GM10847 (cell line): ENCODE data around the gene CUL4A.

ENCODE experiments used
- POLR2A ChIP-seq: IDR thresholded peaks from 2 replicates; pipeline ENCODE4 v1.6.1; 2011; ENCODE audit not compliant: insufficient read length; ENCODE audit errors: extremely low read depth

The CUL4A gene

DNA sequence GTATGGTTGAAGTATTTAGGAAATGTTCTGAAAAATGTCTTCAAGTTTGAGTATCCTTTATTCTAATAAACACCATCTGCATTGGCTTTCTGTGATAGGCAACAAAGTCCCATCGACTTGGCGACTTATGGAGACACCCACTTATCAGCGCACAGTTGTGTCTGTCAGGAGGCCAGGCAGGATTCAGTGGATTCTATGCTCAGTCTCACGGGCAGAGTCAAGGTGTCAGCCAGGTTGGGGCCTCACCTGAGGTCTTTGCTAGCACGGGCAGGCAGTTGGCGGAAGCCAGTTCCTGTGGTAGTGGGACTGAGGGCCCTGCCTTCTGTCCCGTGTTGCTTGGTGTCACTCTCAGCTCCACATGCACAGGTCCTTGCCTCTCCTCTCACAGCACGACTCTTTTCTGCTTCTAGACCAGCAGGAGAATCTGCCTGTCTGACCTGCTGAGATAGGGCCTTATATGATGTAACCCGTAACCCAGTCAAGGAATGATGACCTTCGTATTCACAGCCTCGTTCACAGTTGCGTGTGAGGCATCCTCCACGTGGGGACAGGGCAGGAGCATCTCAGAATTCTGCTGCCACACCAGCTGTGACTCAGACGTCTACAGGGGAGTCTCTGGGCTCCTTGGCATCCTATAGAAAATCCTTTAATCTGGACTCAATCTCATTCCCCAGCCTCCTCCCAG, 10.0 kb downstream of the CUL4A start:
- TF ChIP-seq POLR2A: no peak

DNA sequence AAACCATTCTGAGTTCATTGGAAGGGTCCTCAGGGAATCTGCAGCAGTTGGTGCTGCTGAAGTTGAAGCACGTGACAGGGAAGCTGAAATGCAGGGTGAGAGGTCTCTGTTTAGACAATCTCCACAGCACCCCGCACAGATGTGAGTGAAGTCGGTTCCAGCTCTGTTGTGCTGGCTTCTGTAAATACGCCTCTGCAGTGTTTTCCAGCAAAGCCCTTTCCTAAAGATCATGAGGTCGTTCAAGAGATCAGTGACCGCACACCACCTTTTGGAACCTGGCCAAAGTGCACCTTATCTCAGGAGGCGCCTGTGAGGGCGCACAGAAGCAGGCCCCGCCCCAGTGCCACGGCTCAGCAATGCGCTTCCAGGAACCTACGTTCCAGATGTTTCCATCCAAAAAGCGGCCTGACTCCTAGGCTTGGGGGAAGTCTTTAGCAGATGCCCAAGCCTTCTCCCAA, 10.8 kb downstream of the CUL4A start:
- no peak for TF ChIP-seq POLR2A

DNA sequence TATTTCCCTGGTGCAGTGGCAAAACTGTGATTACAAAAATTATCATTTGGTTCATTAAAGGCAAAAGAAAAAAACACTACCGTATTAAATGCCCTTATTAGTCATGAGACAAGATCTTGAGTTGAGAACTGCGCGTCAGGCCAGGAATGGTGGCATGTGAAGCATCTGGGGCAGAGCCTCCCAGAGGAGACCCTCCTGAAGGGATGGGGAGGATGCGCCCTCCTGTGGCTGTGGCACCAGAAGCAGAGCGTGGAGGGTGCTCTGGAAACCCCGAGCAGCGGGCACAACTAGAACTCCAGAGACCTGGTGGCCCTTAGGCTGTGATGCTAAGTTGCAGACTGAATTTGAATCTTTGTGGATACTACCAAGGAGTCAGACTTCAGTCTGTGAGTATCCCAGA, 11.5 kb downstream of the CUL4A start:
- no peak for TF ChIP-seq POLR2A

DNA sequence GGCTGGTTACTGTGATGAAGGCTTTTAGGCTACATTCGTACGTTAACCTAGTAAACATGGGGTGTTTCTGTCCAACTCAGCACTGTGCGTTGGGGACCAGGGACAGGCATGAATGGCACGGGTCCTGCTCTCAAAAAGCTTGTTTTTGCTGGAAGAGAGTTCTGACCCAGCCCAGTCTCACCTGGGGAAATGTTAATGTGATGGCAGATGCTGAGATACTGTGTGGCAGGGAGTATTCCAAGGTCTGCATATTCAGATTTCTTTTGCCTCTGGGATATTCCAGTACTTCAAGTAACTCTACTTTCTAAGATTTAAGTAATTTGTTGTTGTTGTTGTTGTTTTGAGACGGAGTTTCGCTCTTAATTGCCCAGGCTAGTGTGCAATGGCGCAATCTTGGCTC, 13.7 kb downstream of the CUL4A start:
- TF ChIP-seq POLR2A: no peak

DNA sequence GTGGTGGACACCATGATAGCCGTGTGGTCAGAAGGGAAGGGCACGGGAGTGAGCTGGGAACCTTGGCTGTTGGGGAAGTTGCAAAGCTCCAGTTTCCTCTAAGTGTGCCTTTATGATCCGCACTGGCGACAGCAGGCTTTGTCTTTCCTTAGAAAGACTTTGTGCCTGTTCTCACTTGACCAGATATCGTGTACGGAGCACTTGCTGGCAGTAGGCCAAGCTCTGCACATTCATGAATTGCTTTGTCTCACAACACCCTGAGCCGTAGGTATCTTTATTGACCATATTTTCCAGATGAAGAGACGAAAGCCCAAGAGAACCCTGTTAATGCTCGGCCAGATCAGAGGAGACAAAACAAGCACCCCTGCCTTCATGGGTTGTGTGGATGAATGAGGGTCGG, 15.1 kb downstream of the CUL4A start:
- no peak for TF ChIP-seq POLR2A

DNA sequence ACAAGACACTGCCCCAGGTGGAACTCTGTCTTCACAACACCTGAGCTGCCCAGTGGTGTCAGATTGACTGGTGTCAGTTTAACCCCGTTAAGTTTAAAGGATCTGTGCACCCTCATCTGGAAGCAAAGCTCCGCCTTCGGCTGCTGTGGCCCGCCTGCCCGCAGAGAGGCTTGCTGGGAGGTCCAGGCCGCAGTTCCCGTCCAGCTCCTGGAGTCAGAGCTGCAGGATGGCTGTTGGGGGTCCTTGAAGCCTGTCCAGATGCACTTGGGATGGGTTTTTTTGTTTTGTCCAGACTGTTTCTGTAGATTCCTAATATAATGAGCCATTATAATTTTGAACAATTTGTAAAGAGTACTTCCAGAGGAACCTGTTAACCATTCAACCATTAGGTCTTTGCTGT, 16.1 kb downstream of the CUL4A start:
- TF ChIP-seq POLR2A: no peak

DNA sequence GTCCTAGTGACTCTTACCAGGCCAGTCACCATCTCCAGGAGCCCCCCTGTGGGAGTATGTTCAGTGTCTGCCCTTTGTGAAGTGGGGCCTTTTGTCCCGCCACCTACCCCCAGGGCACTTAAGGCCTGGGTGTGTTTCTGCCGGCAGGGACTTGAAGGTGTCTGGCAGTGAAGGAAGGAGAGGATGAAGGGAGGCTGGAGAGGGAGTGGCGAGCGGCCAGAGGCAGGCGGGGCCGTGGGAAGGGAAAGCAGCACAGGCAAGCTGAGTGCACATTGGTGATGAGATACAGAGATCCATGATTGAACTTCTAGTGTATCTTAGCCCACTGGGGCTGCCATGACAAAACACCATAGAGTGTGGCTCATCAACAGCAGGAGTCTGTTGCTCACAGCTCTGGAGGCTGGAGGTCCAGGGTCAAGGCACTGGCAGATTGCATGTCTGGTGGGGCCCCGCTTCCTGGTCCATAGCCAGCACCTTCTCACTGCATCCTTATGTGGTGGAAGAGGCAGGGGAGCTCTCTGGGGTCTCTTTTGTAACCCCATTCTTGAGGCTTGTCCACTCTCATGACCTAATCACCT, 17.5 kb downstream of the CUL4A start:
- TF ChIP-seq POLR2A: no peak

DNA sequence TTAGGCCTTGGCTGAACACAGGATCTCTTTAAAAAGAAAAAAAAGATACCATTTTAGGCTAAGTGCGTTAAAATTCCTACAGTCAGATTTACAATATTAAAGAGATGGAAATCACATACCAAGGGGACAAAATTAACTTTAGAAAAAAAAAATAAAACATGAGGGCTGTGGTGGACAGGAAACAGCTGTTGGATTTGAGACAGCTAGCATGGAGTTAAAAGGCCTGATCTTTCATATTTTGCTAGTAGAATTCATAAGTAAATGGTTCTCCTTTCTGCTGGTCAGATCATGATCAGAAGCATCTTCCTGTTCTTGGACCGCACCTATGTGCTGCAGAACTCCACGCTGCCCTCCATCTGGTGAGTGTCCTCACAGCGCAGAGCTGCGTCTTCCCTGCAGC, 19.7 kb downstream of the CUL4A start:
- TF ChIP-seq POLR2A: no peak

DNA sequence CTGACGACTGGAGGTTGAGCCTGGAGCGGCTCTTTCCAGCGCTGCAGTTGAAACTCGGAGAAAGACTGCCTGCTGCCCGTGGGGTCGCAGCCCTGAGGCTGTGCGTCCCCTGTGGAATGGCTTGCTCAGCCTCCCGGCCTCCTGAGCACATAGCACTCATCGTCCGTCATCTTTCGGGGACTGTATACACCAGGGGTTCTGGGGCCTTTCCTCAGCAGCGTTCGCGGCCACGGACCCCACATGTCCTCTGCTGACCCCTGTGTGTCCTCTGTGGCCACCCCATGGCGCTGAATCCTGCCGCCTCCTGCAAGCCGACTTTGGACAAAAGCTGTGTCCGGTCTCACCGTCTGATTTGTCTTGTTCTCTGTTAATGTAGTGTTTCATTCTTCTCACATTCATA, 20.4 kb downstream of the CUL4A start:
- TF ChIP-seq POLR2A: no peak

DNA sequence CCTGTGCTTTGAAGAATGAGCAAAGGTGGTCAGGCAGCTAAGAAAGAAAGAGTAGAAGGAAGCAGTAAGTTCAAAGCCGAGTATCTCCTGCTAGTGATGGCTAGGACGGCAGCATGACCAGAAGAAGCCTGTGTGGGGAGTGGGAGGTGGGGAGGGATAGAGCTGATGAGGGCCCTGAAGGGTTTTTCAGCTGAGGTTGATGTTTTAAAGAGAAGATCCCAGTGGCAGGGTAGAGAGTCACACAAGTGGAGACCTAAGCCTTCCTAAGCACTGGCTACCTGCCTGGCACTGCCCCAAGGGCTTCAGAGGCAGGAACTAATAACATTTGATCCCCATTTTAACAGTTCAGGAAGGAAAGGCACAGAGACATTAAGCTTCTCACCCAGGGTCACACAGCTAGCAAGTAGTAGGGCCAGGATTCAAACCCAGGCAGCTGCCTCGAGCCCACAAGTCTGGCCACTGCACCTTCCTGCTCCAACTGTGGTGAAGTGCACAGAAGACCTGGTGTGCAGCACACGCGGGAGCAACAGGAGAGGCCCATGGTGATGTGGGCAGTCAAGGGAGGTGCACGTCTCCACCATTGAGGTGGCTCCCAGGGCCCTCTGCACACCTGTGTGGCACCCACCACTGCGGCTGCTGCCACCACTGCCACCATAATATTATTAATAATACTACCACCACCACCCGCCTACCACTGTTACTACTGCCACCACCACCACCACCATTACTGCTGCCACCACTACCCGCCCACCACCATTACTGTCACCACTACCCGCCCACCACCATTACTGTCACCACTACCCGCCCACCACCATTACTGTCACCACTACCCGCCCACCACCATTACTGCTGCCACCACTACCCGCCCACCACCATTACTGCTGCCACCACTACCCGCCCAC, 22.1 kb downstream of the CUL4A start:
- no peak for TF ChIP-seq POLR2A

DNA sequence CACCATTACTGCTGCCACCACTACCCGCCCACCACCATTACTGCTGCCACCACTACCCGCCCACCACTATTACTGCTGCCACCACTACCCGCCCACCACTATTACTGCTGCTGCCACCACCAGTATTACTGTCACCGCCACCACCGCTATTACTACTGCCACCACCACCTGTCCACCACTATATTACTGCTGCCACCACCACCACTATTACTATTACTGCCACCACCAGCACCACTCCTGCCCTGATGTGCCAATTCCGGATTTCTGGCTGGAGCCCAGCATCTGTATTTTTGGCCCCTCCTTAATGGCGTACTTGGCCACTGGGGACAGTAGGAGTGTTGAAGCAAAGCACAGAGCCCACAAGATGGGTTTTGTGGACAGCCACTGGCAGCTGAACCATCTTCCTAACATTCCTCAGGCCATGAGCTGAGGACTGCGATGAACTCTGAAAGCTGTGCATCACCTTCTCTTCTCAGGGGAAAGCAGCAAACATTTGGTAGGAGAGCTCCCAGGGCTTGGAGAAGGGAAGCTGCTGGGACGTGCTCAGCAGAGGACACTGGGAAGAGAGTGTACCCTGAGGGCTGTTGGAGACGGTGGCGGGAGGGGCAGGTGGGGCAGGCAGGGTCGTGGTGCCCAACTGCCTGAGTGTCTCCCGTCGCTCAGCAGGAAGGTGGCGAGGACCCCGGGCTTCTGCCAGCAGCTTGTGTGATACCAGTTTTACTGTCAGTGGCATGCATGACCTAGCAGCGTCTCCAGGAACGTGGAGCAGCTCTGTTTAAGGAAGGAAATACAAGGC, 23.0 kb downstream of the CUL4A start:
- no peak for TF ChIP-seq POLR2A

DNA sequence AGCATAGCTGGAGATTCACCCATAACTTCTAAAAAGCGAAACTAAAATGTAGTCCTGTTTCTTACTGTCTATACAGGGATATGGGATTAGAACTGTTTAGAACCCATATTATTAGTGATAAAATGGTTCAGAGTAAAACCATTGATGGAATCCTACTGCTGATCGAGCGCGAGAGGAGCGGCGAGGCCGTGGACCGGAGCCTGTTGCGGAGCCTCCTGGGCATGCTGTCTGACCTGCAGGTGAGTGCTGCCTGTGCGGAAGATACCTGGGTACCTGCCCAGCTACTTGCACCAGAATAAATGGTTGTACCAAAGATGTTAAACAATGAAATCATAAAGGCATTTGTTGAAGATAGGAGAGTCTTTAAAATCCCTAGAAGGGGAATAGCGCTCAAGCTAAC, 23.7 kb downstream of the CUL4A start:
- TF ChIP-seq POLR2A: no peak

DNA sequence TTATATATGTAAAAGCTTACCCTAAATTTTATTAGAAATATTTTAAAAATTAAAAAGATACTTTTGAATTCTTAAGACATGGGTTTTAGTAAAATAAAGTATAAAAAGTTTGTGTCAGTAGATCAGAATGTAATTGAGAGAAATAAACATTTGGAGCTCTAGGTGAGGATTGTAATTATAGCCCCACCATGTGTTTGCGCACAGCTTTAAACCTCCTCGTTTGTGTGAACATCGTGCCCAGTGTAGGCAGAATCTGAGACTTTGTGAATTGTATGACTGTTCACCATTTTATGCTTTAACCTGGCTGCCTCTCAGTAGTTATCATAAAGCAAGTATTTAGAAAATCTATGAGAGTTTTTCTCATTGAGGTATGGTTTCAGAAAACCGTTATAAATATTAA, 29.1 kb downstream of the CUL4A start:
- TF ChIP-seq POLR2A: no peak

DNA sequence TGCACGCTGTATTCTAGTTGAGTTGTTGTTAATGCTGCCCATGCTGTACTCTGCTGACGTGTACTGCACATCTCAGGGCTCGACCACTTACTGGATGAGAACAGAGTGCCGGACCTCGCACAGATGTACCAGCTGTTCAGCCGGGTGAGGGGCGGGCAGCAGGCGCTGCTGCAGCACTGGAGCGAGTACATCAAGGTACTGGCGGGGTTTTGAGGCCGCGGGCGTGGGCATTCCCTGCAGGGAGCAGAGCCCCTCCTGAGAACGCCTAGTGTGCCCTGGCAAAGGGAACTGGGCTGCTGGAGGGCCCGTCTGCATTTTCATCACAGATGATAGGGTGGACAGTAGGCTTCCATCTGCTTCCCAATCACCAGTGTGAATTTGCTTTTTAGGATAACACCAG, 29.9 kb downstream of the CUL4A start:
- no peak for TF ChIP-seq POLR2A

DNA sequence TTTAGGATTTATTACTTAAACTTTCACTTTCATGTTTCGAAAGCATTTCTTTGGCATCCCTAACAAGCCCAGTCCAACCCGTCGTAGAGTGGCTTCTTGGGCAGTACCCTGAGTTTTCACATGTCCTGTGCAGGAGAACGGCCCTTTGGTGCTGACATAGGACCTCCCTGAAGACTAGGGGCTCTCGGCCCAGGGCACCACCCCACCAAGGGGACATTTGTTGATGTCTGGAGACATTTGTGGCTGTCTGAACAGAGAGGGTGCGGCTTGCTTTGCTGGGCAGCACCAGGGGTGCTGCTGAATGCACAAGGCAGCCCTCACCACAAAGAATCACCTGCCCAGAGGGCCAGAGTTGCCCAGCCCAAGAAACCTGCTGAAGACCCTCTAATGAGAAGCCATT, 30.6 kb downstream of the CUL4A start:
- TF ChIP-seq POLR2A: no peak
